Prostate gland (tissue), 2 donors: ENCODE measurements around the gene LHB.

Experiments used
- POLR2A ChIP-seq: fragments of 450-650 bp; IDR thresholded peaks from one replicate; pipeline ENCODE4 v1.6.1; 2016; ENCODE audit warnings: antibody characterized with exemption, mild to moderate bottlenecking
- TF ChIP-seq, protein P1 (sequence below), 4 experiments: fragments of 200-600 bp in 2 of 4; fragments of 450-650 bp in 2 of 4; sonication (generic) in 2 of 4; IDR thresholded peaks; 1 replicate in 3 of 4; 2 replicates in 1 of 4; pipeline ENCODE4 v1.5.1; 2016 to 2019; ENCODE audit warnings: antibody characterized with exemption in 4 of 4, mild to moderate bottlenecking in 2 of 4, moderate library complexity in 2 of 4

DNA sequence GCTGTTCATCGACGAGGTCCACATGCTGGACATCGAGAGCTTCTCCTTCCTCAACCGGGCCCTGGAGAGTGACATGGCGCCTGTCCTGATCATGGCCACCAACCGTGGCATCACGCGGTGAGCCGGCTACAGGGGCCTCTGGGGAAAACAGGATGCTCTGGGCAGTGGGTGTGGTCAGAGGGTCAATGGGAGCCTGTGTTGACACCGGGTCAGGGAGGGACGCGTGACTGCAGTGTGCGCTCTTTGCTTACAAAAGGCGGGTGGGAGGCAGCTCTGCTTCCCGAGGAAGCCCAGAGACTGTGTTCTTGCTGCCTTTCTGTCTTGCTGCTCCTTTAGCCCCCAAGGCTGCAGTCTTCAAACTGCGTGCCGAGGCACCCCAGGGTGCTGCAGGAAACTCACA lies 5.7 kb downstream of the LHB start:
- no peak for TF ChIP-seq POLR2A
- TF ChIP-seq, protein P1, sequence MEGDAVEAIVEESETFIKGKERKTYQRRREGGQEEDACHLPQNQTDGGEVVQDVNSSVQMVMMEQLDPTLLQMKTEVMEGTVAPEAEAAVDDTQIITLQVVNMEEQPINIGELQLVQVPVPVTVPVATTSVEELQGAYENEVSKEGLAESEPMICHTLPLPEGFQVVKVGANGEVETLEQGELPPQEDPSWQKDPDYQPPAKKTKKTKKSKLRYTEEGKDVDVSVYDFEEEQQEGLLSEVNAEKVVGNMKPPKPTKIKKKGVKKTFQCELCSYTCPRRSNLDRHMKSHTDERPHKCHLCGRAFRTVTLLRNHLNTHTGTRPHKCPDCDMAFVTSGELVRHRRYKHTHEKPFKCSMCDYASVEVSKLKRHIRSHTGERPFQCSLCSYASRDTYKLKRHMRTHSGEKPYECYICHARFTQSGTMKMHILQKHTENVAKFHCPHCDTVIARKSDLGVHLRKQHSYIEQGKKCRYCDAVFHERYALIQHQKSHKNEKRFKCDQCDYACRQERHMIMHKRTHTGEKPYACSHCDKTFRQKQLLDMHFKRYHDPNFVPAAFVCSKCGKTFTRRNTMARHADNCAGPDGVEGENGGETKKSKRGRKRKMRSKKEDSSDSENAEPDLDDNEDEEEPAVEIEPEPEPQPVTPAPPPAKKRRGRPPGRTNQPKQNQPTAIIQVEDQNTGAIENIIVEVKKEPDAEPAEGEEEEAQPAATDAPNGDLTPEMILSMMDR (IDR thresholded peaks at IDR 0.05): no peak
